Progenitor cell of endocrine pancreas (in vitro differentiated cells): ENCODE results near the gene HORMAD1. TPM values are rescaled to one million over a fixed set of nuclear protein-coding genes. Genes with fewer than 3 reads are reported as not detected.
"Not testable (repeated sequence)": the region's sequence is repeated elsewhere in the genome, so short reads cannot be mapped to it uniquely, and the experiment has no call there.

Experiments used
- DNase-seq: peaks from one replicate; pipeline ENCODE4 v3.0.0; 2021; ENCODE audit warnings: low spot score; ENCODE audit not compliant: unreplicated experiment
- H3K27ac Mint-ChIP-seq: 2 replicates; pipeline ENCODE4 v1.8.0; 2021; ENCODE audit warnings: mild to moderate bottlenecking, moderate library complexity, mixed read lengths
- H3K27me3 Mint-ChIP-seq: 2 replicates; pipeline ENCODE4 v1.8.0; 2021; ENCODE audit warnings: mixed read lengths
- H3K36me3 Mint-ChIP-seq: 2 replicates; pipeline ENCODE4 v1.8.0; 2022; ENCODE audit warnings: mixed read lengths; ENCODE audit not compliant: insufficient read depth
- H3K4me1 Mint-ChIP-seq: 2 replicates; pipeline ENCODE4 v1.8.0; 2021; ENCODE audit warnings: low read depth, mixed read lengths
- H3K4me3 Mint-ChIP-seq: 2 replicates; pipeline ENCODE4 v1.8.0; 2021; ENCODE audit warnings: low read depth, mild to moderate bottlenecking, moderate library complexity, mixed read lengths
- H3K9me3 Mint-ChIP-seq: 2 replicates; pipeline ENCODE4 v1.8.0; 2021; ENCODE audit warnings: low read depth, mixed read lengths
- total RNA-seq: library from RNA; stranded (reverse); gene quantifications from 2 replicates; pipeline ENCODE4 v1.2.1, GENCODE V29; 2021
- TF ChIP-seq, protein P1 (sequence below): fragments of 200-600 bp; sonication (generic); IDR thresholded peaks from one replicate; pipeline ENCODE4 v1.5.0; 2021; ENCODE audit warnings: antibody characterized with exemption, mild to moderate bottlenecking; ENCODE audit not compliant: unreplicated experiment

HORMAD1 gene
- total RNA-seq, 1 donor from 2014 or later: not detected

- H3K27me3 Mint-ChIP-seq: no peaks in the 10 kb centered on the region
- H3K4me1 Mint-ChIP-seq: no peaks in the 10 kb centered on the region
- no peak overlapping the region for H3K27ac Mint-ChIP-seq
- H3K4me3 Mint-ChIP-seq: no peak overlapping the region
- H3K36me3 Mint-ChIP-seq: no peaks in the 10 kb centered on the region
- no peaks in the 10 kb centered on the region for H3K9me3 Mint-ChIP-seq
- no peak for DNase-seq
- TF ChIP-seq, protein P1, sequence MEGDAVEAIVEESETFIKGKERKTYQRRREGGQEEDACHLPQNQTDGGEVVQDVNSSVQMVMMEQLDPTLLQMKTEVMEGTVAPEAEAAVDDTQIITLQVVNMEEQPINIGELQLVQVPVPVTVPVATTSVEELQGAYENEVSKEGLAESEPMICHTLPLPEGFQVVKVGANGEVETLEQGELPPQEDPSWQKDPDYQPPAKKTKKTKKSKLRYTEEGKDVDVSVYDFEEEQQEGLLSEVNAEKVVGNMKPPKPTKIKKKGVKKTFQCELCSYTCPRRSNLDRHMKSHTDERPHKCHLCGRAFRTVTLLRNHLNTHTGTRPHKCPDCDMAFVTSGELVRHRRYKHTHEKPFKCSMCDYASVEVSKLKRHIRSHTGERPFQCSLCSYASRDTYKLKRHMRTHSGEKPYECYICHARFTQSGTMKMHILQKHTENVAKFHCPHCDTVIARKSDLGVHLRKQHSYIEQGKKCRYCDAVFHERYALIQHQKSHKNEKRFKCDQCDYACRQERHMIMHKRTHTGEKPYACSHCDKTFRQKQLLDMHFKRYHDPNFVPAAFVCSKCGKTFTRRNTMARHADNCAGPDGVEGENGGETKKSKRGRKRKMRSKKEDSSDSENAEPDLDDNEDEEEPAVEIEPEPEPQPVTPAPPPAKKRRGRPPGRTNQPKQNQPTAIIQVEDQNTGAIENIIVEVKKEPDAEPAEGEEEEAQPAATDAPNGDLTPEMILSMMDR: no peak
Observed at GRCh38 chr1:150718225-150718891, 2.3 kb downstream of the HORMAD1 start.

GRCh38 chr1:150709031-150709430, 11.7 kb downstream of the HORMAD1 start:
- not testable (repeated sequence) for H3K27me3 Mint-ChIP-seq, H3K9me3 Mint-ChIP-seq, H3K4me1 Mint-ChIP-seq, H3K4me3 Mint-ChIP-seq, DNase-seq, H3K36me3 Mint-ChIP-seq, H3K27ac Mint-ChIP-seq

- Mint-ChIP-seq H3K27ac (no peak overlapping the region), H3K4me1 (peaks cover 5% of the 10 kb centered on the region), H3K36me3 (no peaks in the 10 kb centered on the region), H3K4me3 (no peak overlapping the region), H3K9me3 (no peaks in the 10 kb centered on the region), H3K27me3 (no peaks in the 10 kb centered on the region)
- TF ChIP-seq, protein P1: no peak
- DNase-seq: no peak
Observed at GRCh38 chr1:150708595-150708994, 12.1 kb downstream of the HORMAD1 start.

DNA sequence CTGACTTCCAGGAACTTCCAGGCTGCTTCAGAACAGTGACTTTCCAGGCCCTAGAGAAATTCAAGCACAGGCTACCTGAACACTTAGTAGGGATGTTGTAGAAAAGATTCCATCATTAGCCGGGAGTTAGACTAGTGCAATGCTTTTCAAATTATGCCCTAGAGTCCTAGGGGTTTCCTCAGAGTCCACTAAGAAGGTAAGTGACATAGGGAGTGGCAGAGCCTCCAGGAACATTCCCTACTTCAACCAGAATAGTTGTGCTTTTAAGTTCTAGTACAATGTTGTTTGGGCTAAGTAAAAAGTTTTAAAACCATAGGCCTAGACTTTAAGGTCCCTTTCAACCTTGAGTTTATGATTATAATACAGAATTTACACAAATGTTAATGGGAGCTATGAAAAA, 14.6 kb downstream of the HORMAD1 start:
- H3K4me1 Mint-ChIP-seq: peaks cover 5% of the 10 kb centered on the region
- no peak overlapping the region for H3K27ac Mint-ChIP-seq
- H3K36me3 Mint-ChIP-seq: no peaks in the 10 kb centered on the region
- TF ChIP-seq, protein P1: no peak
- no peaks in the 10 kb centered on the region for H3K27me3 Mint-ChIP-seq
- no peak overlapping the region for H3K4me3 Mint-ChIP-seq
- no peak for DNase-seq
- H3K9me3 Mint-ChIP-seq: no peaks in the 10 kb centered on the region

DNA sequence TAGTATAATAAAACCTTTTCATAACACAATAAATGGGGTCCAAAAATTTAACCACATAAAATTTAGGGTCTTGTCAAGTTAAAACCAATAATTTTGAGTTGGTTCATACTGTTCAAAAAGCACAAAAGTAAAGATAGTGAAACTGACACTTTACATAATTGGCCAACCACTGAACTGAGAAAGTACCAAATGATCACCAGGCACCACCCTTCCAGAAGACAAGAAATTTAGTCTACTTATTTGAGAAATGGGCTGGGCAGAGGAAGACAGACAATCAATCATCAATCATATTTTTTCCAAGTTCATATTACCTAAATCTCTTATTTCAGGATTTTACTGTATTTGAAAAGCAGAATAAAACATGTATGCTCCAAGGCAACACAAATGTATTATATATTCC, 17.3 kb downstream of the HORMAD1 start:
- TF ChIP-seq, protein P1: no peak
- no peaks in the 10 kb centered on the region for H3K36me3 Mint-ChIP-seq
- H3K9me3 Mint-ChIP-seq: no peaks in the 10 kb centered on the region
- DNase-seq: no peak
- H3K27ac Mint-ChIP-seq: no peak overlapping the region
- H3K4me3 Mint-ChIP-seq: no peak overlapping the region
- H3K4me1 Mint-ChIP-seq: peaks cover 4% of the 10 kb centered on the region
- no peaks in the 10 kb centered on the region for H3K27me3 Mint-ChIP-seq
